CD4-positive, alpha-beta T cell treated with Interleukin-10 for 1 hour (primary cell): ENCODE measurements around the gene TPO.
"Not testable (repeated sequence)": the region's sequence is repeated elsewhere in the genome, so short reads cannot be mapped to it uniquely, and the experiment has no call there.

Source experiments
- DNase-seq: peaks from one replicate; pipeline ENCODE4 v3.0.0-alpha.2; 2020

TPO gene

DNA sequence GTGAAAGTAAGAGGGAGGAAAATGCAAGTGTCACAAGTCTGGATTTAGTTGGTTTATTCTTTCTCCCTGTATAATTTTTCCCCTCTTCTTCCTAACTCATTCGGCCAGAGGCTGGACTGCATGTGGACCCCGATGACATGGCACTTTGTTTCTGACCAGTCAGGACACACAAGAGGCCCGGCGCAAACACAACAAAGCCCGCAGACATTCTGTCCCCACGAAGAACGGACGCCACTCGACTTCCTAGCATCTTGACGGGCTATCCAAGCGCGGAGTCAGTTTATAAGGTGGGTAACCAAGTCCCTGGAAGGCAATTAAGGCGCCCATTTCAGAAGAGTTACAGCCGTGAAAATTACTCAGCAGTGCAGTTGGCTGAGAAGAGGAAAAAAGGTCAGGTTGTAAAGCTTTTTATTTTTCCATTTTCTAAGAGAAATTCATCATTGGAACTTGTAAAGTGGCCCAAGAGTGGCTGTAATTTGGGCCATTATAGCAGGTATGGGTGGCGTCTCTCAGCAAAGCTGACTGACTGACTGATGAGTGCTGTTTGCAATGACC, at the start of gene TPO:
Gene TPO (plus strand): TSS at position 308 of the 555 bp plus-strand sequence. CDS start 946 bp downstream, outside the sequence.
- DNase-seq = no peak

DNA sequence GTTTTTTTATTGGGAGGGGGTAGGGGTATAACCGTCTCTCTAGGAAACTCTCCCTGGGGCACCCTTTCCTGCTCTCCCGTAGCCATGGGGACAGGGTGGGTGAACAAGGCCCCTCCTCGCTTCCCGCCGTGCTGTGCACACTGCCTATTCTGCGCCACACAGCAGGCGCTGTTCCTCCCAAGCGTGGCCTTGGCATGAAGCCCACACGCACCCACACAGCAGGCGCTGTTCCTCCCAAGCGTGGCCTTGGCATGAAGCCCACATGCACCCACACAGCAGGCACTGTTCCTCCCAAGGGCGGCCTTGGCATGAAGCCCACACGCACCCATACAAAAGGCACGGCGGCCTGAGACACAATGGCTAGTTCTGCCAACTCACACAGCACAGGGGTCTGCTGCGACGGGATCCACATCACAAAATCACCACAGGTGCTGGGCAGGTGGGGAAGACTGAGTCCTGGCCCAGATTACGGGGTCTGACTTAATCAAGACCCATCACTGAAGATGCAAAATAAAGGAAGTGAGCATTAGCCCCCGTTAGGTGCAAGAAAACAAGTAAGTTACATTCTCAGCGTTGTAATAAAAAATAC, 46.6 kb upstream of the TPO start:
- no peak for DNase-seq

DNA sequence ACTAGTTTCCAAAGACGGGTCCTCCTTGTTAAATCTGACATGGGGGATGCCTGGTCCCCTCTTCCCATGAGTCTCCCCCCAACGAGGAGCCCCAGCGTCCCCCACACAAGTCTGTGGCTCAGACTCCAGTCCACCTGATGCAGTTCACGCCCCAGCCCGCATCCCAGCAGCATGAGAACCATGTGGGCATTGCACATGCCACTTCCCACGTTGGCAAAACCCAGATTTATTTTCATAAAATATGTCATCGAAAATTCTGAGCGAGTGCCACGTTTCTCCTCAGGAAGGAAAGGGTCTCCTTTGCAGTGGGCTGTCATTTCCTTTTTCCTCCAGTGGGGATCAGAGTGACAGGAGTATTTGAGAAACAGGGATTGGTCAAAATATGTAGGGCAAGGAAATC, 45.7 kb upstream of the TPO start:
- no peak for DNase-seq

DNA sequence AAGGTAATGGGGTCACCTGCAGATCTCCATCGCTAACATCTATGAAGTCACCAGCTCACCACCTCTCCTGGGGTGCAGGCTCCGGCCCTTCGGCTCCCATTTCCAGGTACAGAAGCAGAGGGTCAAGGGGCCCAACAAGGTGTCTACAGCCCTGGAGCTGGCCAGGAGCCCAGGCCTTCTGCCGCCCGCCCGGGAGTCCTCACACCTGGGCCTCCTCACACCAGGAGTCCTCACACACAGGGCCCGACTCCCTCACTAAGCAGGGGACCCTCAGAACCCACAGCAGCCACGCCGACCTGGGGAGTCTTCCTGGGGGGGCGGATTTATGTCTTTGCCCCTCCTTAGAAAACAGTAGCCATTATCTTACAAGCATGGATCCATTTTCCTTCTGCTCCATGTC, 43.4 kb upstream of the TPO start:
- DNase-seq = no peak

DNA sequence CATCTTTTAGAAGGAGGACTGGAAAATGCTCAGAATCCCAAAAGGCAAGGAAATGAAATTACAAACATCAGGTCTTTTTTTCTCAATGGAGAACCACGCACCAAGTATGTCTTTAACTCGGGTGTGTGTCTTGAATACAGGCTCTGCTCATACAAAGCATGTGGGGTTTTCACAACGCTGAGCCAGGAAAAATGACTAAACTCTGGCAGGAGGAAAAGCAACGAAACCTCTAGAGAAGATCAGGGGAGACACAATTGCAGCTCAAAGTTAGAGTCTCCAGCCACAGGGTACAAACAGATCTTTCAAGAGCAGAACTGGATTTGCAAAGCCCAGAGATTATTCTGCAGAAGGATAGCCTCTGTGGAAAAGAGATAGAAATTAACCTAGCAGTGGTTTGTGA, 42.8 kb upstream of the TPO start:
- no peak for DNase-seq

DNA sequence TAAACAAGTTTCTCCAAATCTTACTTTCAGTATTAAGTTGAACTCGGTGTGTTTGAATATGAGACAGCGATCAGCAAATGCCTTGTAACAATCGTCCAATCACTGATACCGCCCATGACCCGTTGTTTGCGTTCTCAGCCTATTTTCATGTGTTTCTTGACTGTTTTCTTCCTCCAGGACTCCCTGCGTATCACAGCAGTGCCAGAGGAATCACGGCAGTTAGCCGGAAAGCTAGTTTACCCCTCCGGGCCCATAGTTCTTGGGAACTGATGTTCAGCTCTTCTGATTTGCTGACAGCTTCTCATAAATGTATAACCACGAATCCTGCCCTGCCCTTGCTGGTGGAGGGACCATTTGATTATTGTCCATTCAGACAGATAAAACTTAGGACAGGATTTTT, 42.2 kb upstream of the TPO start:
- no peak for DNase-seq

DNA sequence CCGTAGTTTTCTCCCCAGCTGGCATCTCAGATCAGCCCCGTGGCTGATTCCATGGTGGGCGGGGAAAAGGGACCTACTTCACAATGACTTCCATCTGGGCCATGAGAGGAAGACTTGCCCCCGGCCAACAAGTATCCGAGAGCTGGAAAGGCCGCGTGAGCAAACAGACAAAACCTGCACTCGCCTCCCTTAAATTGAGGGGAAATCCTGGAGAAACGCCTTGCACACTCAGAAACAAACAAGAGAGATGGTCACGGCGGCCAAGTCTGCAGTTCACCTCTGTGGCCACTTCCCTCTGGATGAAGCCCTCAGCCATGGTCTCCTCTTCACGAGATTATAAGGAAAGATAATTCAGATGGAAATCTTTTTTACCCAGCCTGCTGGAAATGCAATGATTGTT, 39.4 kb upstream of the TPO start:
- no peak for DNase-seq

DNA sequence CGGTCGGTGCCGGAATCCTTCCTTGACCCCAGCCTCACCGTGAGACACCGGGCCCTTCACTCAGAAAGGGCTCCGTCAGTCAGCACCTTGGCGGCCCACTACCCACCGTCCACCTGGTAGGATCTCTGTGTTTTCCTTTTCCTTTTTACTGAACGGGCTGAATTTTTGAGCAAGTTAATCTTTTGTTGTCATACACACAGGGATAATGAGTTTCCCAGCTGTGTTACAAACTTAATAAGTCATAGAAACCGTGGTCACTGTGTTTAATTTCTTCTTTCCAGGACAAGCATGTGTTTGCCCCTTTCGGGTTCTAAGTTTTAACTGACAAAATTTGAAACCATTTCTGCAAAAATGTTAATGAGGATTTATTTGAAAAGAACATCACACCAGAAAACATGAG, 39.0 kb upstream of the TPO start:
- no peak for DNase-seq

DNA sequence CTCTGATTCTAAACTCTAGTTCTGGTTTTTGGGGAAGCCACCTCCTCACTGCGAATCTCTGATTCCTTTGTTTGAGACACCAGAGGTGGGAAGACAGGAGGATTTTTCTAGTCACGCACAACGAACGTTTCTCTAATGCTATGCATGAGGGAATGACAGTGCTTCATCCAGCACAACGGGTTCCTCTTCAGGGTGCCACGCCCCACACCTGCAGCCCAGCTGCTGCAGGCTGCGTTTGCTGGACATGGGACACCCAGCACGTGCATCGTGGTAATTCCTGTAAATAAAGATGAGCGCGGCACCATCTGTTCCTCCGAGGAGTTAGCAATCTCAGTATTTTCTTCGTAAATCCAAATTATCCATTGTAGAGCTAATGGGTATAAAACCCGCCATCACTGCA, 37.5 kb upstream of the TPO start:
- no peak for DNase-seq

DNA sequence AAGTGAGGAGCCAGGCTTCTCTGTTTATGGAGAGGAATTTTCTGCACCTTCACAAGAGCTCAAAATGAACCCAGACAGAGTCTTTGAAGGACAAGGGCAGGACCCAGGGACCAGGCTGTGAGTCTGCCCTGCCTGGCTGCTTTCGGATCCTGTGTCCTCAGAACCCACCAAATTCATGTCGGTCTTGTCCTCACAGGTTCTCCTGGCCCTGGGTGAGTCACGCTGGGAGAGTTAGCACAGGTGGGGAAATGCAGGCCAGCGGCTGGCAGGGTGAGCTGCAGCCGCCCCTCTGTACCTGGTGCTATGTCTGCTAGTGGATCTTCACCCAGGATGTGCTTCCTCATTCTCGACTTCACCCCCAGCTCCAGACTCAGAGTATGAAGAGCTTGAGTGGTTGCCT, 35.8 kb upstream of the TPO start:
- no peak for DNase-seq

DNA sequence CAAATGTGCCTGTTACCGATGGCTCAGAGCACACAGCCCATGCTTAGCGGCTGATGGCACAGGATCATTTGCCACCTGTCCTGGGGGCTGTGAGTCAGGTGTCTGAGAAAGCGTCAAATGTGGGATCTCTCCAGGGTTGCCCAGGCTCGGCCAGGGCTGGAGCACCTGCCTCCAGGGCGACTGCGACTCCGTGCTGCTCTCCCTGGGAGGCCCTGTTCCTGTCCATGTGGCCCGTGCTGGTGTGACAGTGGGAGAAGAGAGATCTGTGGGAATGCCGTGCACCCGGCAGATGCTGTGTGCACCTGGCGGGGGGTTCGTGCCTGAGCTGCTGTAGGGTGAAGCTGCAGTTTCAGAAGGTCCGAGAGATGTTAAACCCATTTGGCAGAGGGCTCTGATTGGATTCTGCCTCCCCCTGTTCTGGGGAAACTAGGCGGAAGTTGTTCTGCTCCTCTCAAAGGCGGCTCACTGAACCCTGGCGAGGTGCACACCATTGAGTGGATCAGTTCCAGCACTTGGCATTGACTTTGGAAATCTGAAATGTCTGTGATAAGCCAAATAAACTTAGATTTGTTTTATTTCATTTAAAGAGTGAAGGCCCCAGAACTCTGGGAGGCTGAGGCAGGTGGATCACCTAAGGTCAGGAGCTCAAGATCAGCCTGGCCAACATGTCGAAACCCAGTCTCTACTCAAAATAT, 34.7 kb upstream of the TPO start:
- no peak for DNase-seq

DNA sequence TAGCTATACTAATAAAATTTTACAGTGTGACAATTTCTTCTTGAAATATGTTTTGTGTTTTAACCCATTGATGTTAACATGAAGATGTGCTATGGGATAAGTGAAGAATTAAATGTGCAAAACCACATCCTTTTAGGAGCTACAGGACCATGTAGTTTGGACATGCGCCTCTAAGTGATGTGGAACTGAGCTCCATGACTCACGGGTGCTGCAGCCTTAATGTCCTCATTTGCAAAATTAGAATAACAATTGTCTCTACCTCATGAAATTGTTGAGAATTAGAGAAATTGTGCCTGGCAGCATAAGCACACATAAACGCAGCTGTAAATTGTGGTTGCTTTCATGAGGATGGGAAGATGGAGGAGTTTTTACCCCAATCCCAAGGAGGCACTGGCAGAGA, 31.6 kb upstream of the TPO start:
- DNase-seq = no peak

DNA sequence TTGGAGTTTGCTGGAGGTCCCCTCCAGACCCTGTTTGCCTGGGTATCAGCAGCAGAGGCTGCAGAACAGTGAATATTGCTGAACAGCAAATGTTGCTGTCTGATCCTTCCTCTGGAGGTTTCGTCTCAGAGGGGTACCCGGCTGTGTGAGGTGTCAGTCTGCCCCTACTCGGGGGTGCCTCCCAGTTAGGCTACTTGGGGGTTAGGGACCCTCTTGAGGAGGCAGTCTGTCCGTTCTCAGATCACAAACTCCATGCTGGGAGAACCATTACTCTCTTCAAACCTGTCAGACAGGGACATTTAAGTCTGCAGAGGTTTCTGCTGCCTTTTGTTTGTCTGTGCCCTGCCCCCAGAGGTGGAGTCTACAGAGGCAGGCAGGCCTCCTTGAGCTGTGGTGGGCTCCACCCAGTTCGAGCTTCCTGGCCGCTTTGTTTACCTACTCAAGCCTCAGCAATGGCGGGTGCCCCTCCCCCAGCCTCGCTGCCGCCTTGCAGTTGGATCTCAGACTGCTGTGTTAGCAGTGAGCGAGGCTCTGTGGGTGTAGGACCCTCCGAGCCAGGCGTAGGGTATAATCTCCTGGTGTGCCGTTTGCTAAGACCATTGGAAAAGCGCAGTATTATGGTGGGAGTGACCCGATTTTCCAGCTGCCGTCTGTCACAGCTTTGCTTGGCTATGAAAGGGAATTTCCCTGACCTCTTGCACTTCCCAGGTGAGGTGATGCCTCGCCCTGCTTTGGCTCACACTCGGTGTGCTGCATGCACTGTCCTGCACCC, 25.1 kb upstream of the TPO start:
- not testable (repeated sequence) for DNase-seq

DNA sequence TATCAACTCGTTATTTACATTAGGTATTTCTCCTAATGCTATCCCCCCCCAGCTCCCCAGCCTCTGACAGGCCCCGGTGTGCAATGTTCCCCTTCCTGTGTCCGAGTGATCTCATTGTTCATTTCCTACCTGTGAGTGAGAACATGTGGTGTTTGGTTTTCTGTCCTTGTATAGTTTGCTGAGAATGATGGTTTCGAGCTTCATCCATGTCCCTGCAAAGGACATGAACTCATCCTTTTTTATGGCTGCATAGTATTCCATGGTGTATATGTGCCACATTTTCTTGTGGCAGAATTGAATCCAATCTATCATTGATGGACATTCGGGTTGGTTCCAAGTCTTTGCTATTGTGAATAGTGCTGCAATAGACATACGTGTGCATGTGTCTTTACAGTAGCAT, 23.1 kb upstream of the TPO start:
- not testable (repeated sequence) for DNase-seq

DNA sequence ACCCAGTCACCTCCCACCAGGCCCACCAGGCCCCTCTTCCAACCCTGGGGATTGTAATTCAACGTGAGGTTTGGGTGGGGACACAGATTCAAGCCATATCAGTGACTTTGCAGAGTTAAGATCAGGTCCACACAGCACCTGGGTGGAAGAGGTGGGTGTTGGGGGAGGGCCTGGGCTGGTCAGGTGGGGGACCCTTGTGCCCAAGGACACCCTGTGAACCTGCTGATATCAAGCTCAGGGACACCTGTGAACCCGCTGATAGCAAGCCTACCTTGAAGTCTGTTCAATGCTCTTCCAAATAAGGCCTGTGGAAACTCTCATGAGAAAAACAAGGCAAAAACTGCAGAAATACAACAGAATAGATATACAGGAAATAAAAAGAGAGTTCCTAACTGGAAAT, 19.9 kb upstream of the TPO start:
- no peak for DNase-seq

DNA sequence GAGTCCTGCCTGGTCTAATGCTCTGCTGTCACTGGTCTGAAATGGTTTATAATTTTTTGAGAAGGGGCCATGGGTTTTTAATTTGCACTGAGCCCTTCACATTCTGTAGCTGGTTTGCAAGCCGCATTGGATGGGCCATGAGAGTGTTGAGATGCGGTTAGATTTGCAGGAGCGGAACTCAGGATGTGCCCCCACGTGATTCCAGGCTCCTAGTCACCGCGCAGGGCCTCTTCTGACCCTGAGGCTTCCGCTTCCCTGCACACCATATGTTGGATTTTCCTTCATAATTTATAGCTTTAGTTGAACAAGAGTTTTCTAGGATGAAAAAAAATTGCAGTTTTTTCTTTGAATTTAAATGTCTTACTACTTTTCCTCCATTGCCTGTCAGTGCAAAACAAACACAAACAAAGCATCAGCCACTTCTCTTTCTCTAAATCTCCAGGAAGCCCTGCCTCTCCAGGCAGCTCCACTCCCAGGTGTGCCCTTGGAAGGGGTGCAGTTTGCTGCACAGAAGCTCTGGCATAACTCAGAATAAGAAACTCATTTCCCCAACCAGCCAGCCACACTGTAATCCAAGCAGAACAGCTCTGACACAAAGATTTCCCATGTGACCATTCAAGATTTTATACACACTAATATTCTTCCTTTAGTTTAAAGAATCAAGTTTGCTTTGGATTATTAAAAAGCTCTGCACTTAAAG, 18.4 kb upstream of the TPO start:
- no peak for DNase-seq

DNA sequence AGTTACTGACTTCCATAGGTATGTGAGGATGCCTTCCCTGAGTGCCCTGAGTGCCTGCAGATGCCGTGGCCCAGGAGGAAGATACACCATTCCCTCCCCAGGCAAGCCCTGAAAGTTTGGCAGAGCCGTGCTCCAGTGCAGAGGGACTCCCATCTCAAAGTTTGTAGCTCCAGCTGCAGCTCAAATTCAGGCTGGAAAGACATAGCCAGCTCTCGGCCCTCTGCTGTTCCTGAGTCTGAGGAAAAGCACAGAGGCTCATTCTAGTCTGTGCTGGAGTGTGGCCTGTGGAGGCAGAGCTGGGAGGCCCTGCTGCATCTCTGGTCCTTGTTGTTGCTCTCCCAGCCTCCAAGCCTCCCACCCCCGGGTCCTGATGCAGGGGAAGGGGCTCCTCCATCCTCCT, 15.9 kb upstream of the TPO start:
- DNase-seq = no peak

DNA sequence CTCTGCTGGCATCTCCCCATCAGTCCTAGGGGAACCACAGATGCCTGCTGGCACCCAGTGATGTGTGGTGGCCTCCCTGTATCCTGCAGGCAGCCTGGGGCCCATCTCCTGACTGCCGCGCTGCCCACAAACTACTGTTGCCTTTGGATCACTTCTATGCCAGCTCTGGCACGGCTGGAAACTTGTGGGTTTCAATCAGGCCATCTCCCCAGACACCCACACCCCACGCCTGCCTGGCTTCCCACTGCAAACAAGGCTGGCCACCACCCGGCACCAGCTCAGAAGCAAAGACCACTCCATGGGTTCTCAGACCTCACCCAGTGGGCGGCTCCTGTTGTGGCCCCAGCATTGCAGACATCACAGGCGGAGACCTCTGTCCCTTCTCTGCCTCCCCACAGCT, 15.1 kb upstream of the TPO start:
- no peak for DNase-seq

DNA sequence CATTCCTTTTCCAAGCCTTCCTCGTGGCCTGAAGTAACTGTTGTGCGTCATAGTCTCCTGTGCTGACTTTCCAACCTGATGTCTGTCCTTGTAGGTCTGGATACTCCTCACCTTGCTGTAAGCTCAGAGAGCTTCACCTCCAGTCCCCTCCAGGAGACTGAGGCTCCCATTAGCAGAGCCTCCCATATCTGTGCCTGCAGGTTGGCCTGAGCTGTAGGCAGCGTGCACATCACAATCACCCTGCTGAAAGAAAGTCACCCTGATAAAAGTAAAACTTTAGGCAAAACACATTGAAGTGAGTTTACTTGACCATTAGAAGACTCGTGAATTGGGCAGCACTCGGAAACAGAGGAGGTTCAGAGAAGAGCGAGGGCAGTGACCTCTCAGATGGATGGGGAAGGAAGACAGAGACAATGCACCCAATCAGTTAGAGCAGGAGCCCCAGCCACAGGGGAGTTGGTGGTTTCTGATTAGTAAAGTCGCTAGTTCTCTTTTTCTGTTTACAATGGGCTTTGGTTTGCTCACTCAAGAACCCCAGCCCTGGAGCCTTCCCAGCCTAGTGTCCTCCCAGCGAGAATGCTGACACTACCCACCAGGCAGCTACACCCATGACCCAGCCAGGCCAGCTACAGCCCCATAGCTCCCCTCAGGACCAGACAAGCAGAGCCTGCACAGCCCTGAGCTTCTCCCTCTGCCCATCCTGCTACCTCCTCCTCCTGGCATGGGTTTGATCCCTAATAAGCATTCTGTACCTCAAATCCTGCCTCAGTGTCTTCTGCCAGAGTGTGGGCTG, 12.1 kb upstream of the TPO start:
- no peak for DNase-seq

DNA sequence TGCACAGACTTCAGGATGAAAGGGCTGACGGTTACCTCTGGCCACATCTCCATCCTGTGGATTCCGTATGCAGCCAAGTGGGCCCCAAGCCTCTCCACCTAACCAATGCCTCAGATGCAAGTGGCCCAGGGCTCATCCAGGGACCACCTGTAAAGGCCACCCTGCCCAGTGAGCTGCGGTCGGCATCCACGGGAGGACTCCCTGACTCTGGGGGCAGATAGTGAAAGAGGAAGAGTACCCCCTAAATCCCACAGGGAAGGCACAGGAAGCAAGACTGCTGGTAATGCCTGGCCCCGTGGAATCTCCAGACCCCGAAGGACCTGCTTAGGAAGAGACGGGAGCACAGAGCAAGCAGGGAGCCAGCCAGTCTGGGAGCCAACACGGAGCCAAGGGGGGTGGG, 11.2 kb upstream of the TPO start:
- DNase-seq = no peak

DNA sequence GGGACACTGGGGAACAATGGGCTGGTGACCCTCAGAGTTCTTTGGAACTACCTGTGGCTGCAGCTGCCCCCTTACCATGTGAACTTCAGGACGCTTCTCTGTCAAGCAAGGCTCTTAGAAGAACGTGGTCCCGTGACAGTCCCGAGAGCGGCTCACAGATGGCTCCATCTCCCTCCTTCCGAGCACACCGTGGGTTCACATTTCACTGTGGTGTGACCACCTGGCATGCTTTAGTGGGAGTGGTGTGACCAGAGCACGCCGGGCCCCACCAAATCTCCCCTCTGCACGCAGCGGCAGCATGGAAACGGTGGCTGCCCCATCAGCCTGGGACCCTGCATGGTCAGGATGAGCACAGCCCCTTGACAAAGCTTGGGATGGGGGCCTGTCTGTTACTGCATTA, 9.7 kb upstream of the TPO start:
- no peak for DNase-seq

DNA sequence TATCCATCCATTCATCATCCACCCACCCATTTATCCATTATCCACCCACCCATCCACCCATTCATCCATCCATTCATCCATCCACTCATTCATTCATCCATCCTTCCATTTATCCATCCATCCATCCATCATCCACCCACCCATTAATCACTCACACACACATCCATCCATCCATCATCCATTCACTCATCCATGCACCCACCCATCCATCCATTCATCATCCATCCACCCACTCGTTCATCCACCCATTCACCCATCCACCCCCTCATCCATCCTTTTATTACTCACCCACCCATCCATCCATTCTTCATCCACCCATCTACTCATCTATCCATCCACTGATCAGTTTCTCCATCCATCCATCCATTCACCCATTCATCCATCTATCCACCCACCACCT, 8.1 kb upstream of the TPO start:
- DNase-seq = no peak

DNA sequence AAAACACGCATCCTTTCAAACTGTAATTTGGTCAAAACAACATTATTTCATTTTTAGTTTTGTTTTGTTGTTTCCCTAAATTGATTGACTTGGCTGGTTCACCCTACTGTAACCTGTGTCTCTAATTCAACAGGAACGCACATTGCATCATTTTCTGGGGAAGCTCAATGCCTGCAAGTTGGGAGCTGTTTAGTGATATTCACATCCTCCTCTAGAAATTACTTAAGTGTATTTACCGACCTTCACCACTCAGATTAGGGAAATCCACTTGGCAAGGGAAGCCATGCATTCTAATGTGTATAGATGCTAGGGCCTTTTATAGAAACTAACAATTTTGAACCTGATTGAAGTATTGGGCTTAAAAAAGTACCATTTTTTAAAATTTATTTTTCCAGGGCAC, 7.3 kb upstream of the TPO start:
- no peak for DNase-seq
